ENCODE results near the gene WDR13. TPM values are rescaled to one million over a fixed set of nuclear protein-coding genes. Genes with fewer than 3 reads are reported as not detected.
"Not testable (repeated sequence)": the region's sequence is repeated elsewhere in the genome, so short reads cannot be mapped to it uniquely, and the experiment has no call there.

WDR13 gene
- total and polyA plus RNA-seq, 9 donors = 8.5 to 189 (median 148) TPM

DNA sequence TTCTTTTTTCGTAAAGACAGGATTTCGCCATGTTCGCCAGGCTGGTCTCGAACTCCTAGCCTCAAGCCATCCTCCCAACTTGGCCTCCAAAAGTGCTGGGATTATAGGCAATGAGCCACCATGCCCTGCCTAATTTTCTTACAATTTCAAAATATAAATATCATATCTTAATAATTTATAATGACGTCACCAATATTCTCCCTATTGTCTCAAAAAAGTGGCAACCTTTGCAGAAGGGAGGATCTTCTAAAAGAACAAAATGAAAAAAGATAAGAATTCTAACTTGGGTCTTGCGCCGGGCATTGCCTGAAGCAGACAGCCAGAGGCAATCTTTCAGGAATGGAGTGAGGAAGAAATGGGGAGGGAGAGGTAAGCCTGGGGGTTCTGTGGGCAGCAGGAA, 48.4 kb downstream of the WDR13 start:
- Histone ChIP-seq H3K27me3 (no peaks in the 10 kb centered on the region), H3K27ac (no peak overlapping the region), H3K36me3 (no peaks in the 10 kb centered on the region), H3K4me1 (ENCODE audit: insufficient read depth) (no peaks in the 10 kb centered on the region), H3K4me3 (no peak overlapping the region), H3K9me3 (no peaks in the 10 kb centered on the region)
- WGBS, 3 donors = 78 to 83% (median 80%) methylated on average over 7 of the region's 7 CpGs
- no peak for DNase-seq
- intact Hi-C loops (cut with DNase I) = no loop called here
- TF ChIP-seq POLR2A (IDR thresholded peaks at IDR 0.05) (no peak), EP300 (IDR thresholded peaks at IDR 0.05) (no peak), CTCF (IDR thresholded peaks at IDR 0.05) (no peak)

DNA sequence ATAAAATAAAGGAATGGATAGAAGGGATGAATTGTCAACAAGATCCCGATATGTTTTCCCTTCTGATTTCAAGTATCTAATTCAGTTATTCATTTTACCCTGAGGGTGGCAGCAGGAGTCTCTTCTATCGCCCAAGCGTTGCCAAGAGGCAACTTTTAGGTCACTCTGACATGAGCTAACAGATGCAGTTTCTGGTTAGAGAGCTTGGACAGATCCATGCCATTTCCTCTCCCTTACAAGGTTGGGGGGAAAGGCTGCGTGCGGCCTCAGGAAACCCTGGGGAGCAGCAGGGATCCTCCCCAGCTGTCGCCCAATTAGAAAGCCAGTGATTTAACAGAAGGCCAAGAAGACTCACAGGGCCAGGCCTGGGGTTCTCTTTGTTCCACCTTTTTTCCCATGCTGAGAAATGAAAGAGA, 51.1 kb downstream of the WDR13 start:
- no peaks in the 10 kb centered on the region for H3K4me1 ChIP-seq (ENCODE audit: insufficient read depth)
- no peaks in the 10 kb centered on the region for H3K36me3 ChIP-seq
- H3K4me3 ChIP-seq = no peak overlapping the region
- TF ChIP-seq POLR2A (IDR thresholded peaks at IDR 0.05) (no peak), CTCF (IDR thresholded peaks at IDR 0.05) (peak in 1 of 3 donors; percentile 13), EP300 (IDR thresholded peaks at IDR 0.05) (no peak)
- intact Hi-C loops (cut with DNase I) = no loop called here
- peak; percentile 30 to 54 (median 41) for DNase-seq
- no peaks in the 10 kb centered on the region for H3K27me3 ChIP-seq
- no peak overlapping the region for H3K27ac ChIP-seq
- 23 to 33% (median 31%) methylated on average over 6 of the region's 6 CpGs for WGBS, 3 donors
- no peaks in the 10 kb centered on the region for H3K9me3 ChIP-seq

DNA sequence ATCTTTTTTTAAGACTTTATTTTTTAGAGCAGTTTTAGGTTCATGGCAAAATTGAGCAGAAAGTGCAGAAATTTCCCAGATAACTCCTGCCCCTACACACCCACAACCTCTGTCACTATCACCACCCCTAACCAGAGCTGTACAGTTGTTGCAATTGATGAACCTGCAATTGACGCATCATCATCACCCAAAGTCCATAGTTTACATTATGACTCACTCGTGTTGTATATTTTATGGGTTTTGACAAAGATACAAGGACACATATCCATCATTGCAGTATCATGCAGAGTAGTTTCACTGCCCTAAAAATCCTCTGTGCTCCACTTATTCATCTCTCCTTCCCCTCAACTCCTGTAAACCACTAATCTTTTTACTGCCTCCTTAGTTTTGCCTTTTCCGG, 51.8 kb downstream of the WDR13 start:
- 63 to 74% (median 68%) methylated on average over 3 of the region's 3 CpGs for WGBS, 3 donors
- intact Hi-C loops (cut with DNase I) = no loop called here
- H3K4me3 ChIP-seq = no peak overlapping the region
- TF ChIP-seq EP300 (IDR thresholded peaks at IDR 0.05) (no peak), CTCF (IDR thresholded peaks at IDR 0.05) (no peak), POLR2A (IDR thresholded peaks at IDR 0.05) (no peak)
- no peaks in the 10 kb centered on the region for H3K4me1 ChIP-seq (ENCODE audit: insufficient read depth)
- no peaks in the 10 kb centered on the region for H3K9me3 ChIP-seq
- no peak overlapping the region for H3K27ac ChIP-seq
- DNase-seq = no peak
- no peaks in the 10 kb centered on the region for H3K36me3 ChIP-seq
- H3K27me3 ChIP-seq = no peaks in the 10 kb centered on the region

DNA sequence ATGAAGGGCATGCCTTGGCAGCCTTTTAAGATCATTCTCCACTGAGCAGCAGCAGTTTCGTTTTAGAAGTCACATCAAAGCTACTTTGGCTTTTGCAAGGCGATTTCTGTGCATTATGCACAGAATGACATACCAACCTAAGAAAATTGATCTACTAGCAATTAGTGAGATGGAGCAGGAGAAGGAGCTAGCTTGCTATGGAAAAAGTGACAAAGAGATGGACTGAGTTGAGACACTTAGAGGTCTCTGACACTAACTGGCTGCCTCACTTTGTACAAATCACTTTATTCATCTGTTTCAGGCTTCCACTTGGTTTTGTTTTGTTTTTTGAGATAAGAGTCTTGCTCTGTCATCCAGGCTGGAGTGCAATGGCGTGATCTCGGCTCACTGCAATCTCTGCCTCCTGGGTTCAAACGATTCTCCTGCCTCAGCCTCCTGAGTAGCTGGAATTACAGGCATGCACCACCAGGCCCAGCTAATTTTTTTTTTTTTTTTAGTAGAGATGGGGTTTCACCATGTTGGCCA, 54.8 kb downstream of the WDR13 start:
- H3K27me3 ChIP-seq; H3K36me3 ChIP-seq; intact Hi-C loops (cut with DNase I); H3K9me3 ChIP-seq; H3K27ac ChIP-seq; H3K4me1 ChIP-seq (ENCODE audit: insufficient read depth); DNase-seq; H3K4me3 ChIP-seq: not testable (repeated sequence)
- WGBS, 3 donors = 63 to 74% (median 64%) methylated on average over 5 of the region's 5 CpGs

DNA sequence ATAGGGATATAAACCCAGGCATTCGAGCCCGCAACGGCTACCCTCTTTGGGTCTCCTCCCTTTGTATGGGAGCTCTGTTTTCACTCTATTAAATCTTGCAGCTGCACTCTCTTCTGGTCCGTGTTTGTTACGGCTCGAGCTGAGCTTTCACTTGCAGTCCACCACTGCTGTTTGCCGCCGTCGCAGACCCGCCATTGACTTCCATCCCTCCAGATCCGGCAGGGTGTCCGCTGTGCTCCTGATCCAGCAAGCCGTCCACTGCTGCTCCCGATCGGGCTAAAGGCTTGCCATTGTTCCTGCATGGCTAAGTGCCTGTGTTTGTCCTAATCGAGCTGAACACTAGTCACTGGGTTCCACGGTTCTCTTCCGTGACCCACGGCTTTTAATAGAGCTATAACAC, 57.5 kb downstream of the WDR13 start:
- H3K4me1 ChIP-seq (ENCODE audit: insufficient read depth); H3K9me3 ChIP-seq; intact Hi-C loops (cut with DNase I); H3K27ac ChIP-seq; DNase-seq; H3K36me3 ChIP-seq; H3K4me3 ChIP-seq; H3K27me3 ChIP-seq: not testable (repeated sequence)
- WGBS, 3 donors = 48 to 62% (median 57%) methylated on average over 19 of the region's 19 CpGs

Small RNA genes within 50 kb of the gene (small RNA-seq; reads per million reads assigned to genes)
- gene MRPL32P1 = not detected

Other genes with a start within 250 kb of the WDR13 start
- gene SSX3, start 240.8 kb upstream of the WDR13 start, total RNA-seq = not detected
- not detected for gene SSX3, start 240.8 kb upstream of the WDR13 start, polyA plus RNA-seq
- not detected for gene SSX4, start 214.0 kb upstream of the WDR13 start, total RNA-seq
- gene SSX4, start 214.0 kb upstream of the WDR13 start, polyA plus RNA-seq = not detected
- not detected for gene SSX4B, start 185.5 kb upstream of the WDR13 start, total RNA-seq
- not detected for gene SSX4B, start 185.5 kb upstream of the WDR13 start, polyA plus RNA-seq
- gene SLC38A5, start 127.2 kb upstream of the WDR13 start, total RNA-seq = 10 to 100 TPM in 4 of 7 donors, 1 to 10 TPM in 3; 6.2 to 26.0 (median 13.6) TPM
- gene SLC38A5, start 127.2 kb upstream of the WDR13 start, polyA plus RNA-seq = 10 to 100 TPM in 1 of 2 donors, 1 to 10 TPM in 1; 8.3 to 10.7 TPM
- 10 to 100 TPM; 23.2 to 45.9 (median 32.7) TPM for gene FTSJ1, start 121.3 kb upstream of the WDR13 start, total RNA-seq
- 10 to 100 TPM; 24.8 to 28.2 TPM for gene FTSJ1, start 121.3 kb upstream of the WDR13 start, polyA plus RNA-seq
- gene PORCN, start 88.5 kb upstream of the WDR13 start, total RNA-seq = 10 to 100 TPM in 3 of 7 donors, 1 to 10 TPM in 4; 8.0 to 13.9 (median 9.9) TPM
- gene PORCN, start 88.5 kb upstream of the WDR13 start, polyA plus RNA-seq = 10 to 100 TPM in 1 of 2 donors, 1 to 10 TPM in 1; 7.6 to 10.9 TPM
- gene EBP, start 75.7 kb upstream of the WDR13 start, total RNA-seq = 10 to 100 TPM; 15.4 to 83.3 (median 20.0) TPM
- gene EBP, start 75.7 kb upstream of the WDR13 start, polyA plus RNA-seq = 100 to 1,000 TPM in 1 of 2 donors, 10 to 100 TPM in 1; 28.3 to 117 TPM
- gene TBC1D25, start 57.8 kb upstream of the WDR13 start, total RNA-seq = 10 to 100 TPM in 6 of 7 donors, 1 to 10 TPM in 1; 8.1 to 16.0 (median 12.2) TPM
- 10 to 100 TPM in 1 of 2 donors, 1 to 10 TPM in 1; 8.5 to 10.8 TPM for gene TBC1D25, start 57.8 kb upstream of the WDR13 start, polyA plus RNA-seq
- gene RBM3, start 23.0 kb upstream of the WDR13 start, total RNA-seq = 100 to 1,000 TPM; 103 to 421 (median 153) TPM
- 100 to 1,000 TPM; 139 to 205 TPM for gene RBM3, start 23.0 kb upstream of the WDR13 start, polyA plus RNA-seq
- gene WAS, start 86.3 kb downstream of the WDR13 start, total RNA-seq = 1 to 10 TPM in 6 of 7 donors, under 1 TPM in 1; 0.95 to 7.7 (median 3.1) TPM
- gene WAS, start 86.3 kb downstream of the WDR13 start, polyA plus RNA-seq = 1 to 10 TPM; 1.3 to 3.2 TPM
- gene SUV39H1, start 99.2 kb downstream of the WDR13 start, total RNA-seq = 1 to 10 TPM; 3.2 to 7.7 (median 5.2) TPM
- 1 to 10 TPM; 3.5 to 5.6 TPM for gene SUV39H1, start 99.2 kb downstream of the WDR13 start, polyA plus RNA-seq
- gene GLOD5, start 164.3 kb downstream of the WDR13 start, total RNA-seq = not detected
- gene GLOD5, start 164.3 kb downstream of the WDR13 start, polyA plus RNA-seq = not detected
- gene GATA1, start 189.1 kb downstream of the WDR13 start, total RNA-seq = under 1 TPM in 1 of 7 donors, not detected in 6; 0.46 TPM
- under 1 TPM in 1 of 2 donors, not detected in 1; 0.08 TPM for gene GATA1, start 189.1 kb downstream of the WDR13 start, polyA plus RNA-seq
- 100 to 1,000 TPM in 2 of 7 donors, 10 to 100 TPM in 5; 49.1 to 115 (median 86.1) TPM for gene HDAC6, start 204.6 kb downstream of the WDR13 start, total RNA-seq
- gene HDAC6, start 204.6 kb downstream of the WDR13 start, polyA plus RNA-seq = 10 to 100 TPM; 56.7 to 95.3 TPM
- not detected for gene ERAS, start 229.0 kb downstream of the WDR13 start, total RNA-seq
- gene ERAS, start 229.0 kb downstream of the WDR13 start, polyA plus RNA-seq = not detected
- gene PCSK1N, start 238.1 kb downstream of the WDR13 start, total RNA-seq = 10 to 100 TPM in 1 of 7 donors, 1 to 10 TPM in 2, under 1 TPM in 4; 0.43 to 10.6 (median 0.84) TPM
- gene PCSK1N, start 238.1 kb downstream of the WDR13 start, polyA plus RNA-seq = under 1 TPM in 1 of 2 donors, not detected in 1; 0.41 TPM